A549 (cell line): ENCODE results near the gene UBXN10. TPM values are rescaled to one million over a fixed set of nuclear protein-coding genes. Genes with fewer than 3 reads are reported as not detected.
A peak's percentile ranks its signal among the peaks of the same experiment; 100 is the strongest.

Experiments used
- ATAC-seq, 2 experiments: fragments of 200-7000 bp in 1 of 2; fragments of >200 bp in 1 of 2; cut with Nextera tagmentation in 1 of 2; cut with Tn5 transposase in 1 of 2; 3 replicates each; pipeline versions ENCODE4 v1.8.0 to v1.9.1; 2018 to 2020; ENCODE audit warnings: mild to moderate bottlenecking in 1 of 2, moderate library complexity in 1 of 2
- CTCF ChIA-PET: fragments of 300-600 bp; sonication (Branson Sonifier 250); formaldehyde crosslinking; extraction: SDS; loops from one replicate; lab custom pipeline; 2021; ENCODE audit warnings: antibody characterized with exemption, inconsistent platforms; lab: Yijun Ruan, JAX
- POLR2A ChIA-PET: fragments of 350-600 bp; formaldehyde crosslinking; extraction: SDS; loops from one replicate; lab custom pipeline; 2021; ENCODE audit warnings: antibody characterized with exemption, inconsistent platforms; lab: Yijun Ruan, JAX
- DNase-seq, 2 experiments: peaks; one replicate each; pipeline versions ENCODE4 v3.0.0 to v3.0.0-alpha.2; 2011 to 2016; ENCODE audit warnings: low read depth in 1 of 2, low spot score in 1 of 2
- FAIRE-seq: peaks from 2 replicates; lab custom pipeline; 2011; peaks lifted over from hg19 to GRCh38; lab: Jason Lieb, UNC
- H3K27ac ChIP-seq, 2 experiments: fragments of >200 bp; sonication (Bioruptor Twin); formaldehyde crosslinking; 3 replicates each; pipeline ENCODE4 v1.5.1; 2016 to 2017
- H3K4me1 ChIP-seq: fragments of >200 bp; sonication (Bioruptor Twin); formaldehyde crosslinking; 3 replicates; pipeline ENCODE4 v1.6.1; 2016
- H3K4me2 ChIP-seq: fragments of >200 bp; sonication (Bioruptor Twin); formaldehyde crosslinking; 3 replicates; pipeline ENCODE4 v1.6.1; 2016
- H3K4me3 ChIP-seq: fragments of >200 bp; sonication (Bioruptor Twin); formaldehyde crosslinking; 3 replicates; pipeline ENCODE4 v1.5.1; 2016
- H3K9me3 ChIP-seq: fragments of >200 bp; sonication (Bioruptor Twin); formaldehyde crosslinking; 3 replicates; pipeline ENCODE4 v1.6.1; 2016
- BCL3 ChIP-seq: fragments of >200 bp; sonication (Bioruptor Twin); formaldehyde crosslinking; IDR thresholded peaks from 3 replicates; pipeline ENCODE4 v1.6.1; 2016
- CBX8 ChIP-seq: fragments of 200-600 bp; sonication (generic); IDR thresholded peaks from 2 replicates; pipeline ENCODE4 v1.6.1; 2016
- CEBPB ChIP-seq, 2 experiments: fragments of >200 bp in 1 of 2; sonication (Bioruptor Twin) in 1 of 2; formaldehyde crosslinking in 1 of 2; IDR thresholded peaks; 2 replicates each; pipeline ENCODE4 v1.6.1; 2012 to 2016
- E2F6 ChIP-seq: IDR thresholded peaks from 2 replicates; pipeline ENCODE4 v1.6.1; 2012; ENCODE audit warnings: low read depth, borderline replicate concordance
- EHF ChIP-seq: fragments of 250-450 bp; sonication (Bioruptor Pico); IDR thresholded peaks from 2 replicates; pipeline ENCODE4 v1.5.0; 2020; ENCODE audit warnings: mild to moderate bottlenecking
- EHMT2 ChIP-seq: fragments of 200-600 bp; sonication (generic); IDR thresholded peaks from 2 replicates; pipeline ENCODE4 v1.6.1; 2016; ENCODE audit warnings: antibody characterized with exemption, low read depth, mild to moderate bottlenecking, moderate library complexity
- EP300 ChIP-seq, 2 experiments: fragments of >200 bp; sonication (Bioruptor Twin); formaldehyde crosslinking; IDR thresholded peaks; 2 replicates in 1 of 2; 3 replicates in 1 of 2; pipeline ENCODE4 v1.6.1; 2016 to 2017
- FOSL2 ChIP-seq, 2 experiments: fragments of 450-650 bp in 1 of 2; fragments of >200 bp in 1 of 2; sonication (Bioruptor Twin) in 1 of 2; formaldehyde crosslinking; IDR thresholded peaks; 2 replicates each; pipeline versions ENCODE4 v1.5.0 to v1.6.1; 2016 to 2020; ENCODE audit warnings: mild to moderate bottlenecking in 1 of 2, moderate library complexity in 1 of 2
- HES2 ChIP-seq: fragments of >200 bp; sonication (Bioruptor Twin); formaldehyde crosslinking; IDR thresholded peaks from 2 replicates; pipeline ENCODE4 v1.6.1; 2016
- HOXB5 ChIP-seq: fragments of 250-450 bp; sonication (Bioruptor Pico); IDR thresholded peaks from 2 replicates; pipeline ENCODE4 v1.5.0; 2020; ENCODE audit warnings: mild to moderate bottlenecking, moderate library complexity
- JUNB ChIP-seq: fragments of >200 bp; sonication (Bioruptor Twin); formaldehyde crosslinking; IDR thresholded peaks from 2 replicates; pipeline ENCODE4 v1.6.1; 2016
- MAFK ChIP-seq: fragments of 450-650 bp; IDR thresholded peaks from 2 replicates; pipeline ENCODE4 v1.6.1; 2014; ENCODE audit not compliant: partially characterized antibody
- MYC ChIP-seq: IDR thresholded peaks from 2 replicates; pipeline ENCODE4 v1.6.1; 2012; ENCODE audit warnings: mild to moderate bottlenecking, inconsistent platforms, low read length, improper control_type of control experiment, borderline replicate concordance
- PHF8 ChIP-seq: fragments of 200-600 bp; sonication (generic); IDR thresholded peaks from 2 replicates; pipeline ENCODE4 v1.6.1; 2016; ENCODE audit warnings: low read depth, mild to moderate bottlenecking, antibody characterized with exemption, moderate library complexity, borderline replicate concordance
- POLR2A ChIP-seq: IDR thresholded peaks from 2 replicates; pipeline ENCODE4 v1.6.1; 2012; ENCODE audit warnings: mild to moderate bottlenecking, low read length
- RFX5 ChIP-seq: fragments of 450-650 bp; IDR thresholded peaks from 2 replicates; pipeline ENCODE4 v1.7.1; 2014; ENCODE audit warnings: antibody characterized with exemption, mild to moderate bottlenecking, moderate library complexity
- SREBF2 ChIP-seq: fragments of 450-650 bp; IDR thresholded peaks from 2 replicates; pipeline ENCODE4 v1.6.1; 2014; ENCODE audit warnings: mild to moderate bottlenecking, moderate library complexity
- ZFP36 ChIP-seq: fragments of 450-650 bp; IDR thresholded peaks from 2 replicates; pipeline ENCODE4 v1.6.1; 2014; ENCODE audit warnings: borderline replicate concordance; ENCODE audit not compliant: partially characterized antibody
- ZSCAN20 ChIP-seq: fragments of 250-450 bp; sonication (Bioruptor Pico); IDR thresholded peaks from 2 replicates; pipeline ENCODE4 v1.8.0; 2022; ENCODE audit warnings: mild to moderate bottlenecking, moderate library complexity
- WGBS: methylation state at CpG from one replicate; pipeline ENCODE4 v1.1.6; 2017; ENCODE audit errors: missing lambda C conversion rate; 5-methylcytosine and 5-hydroxymethylcytosine counted together
- polyA plus RNA-seq, 4 experiments: library from polyadenylated mRNA; depleted of rRNA in 3 of 4; stranded (reverse); fragments of >200 nt; fragmentation: RNase III in 1 of 4; extraction: RNeasy Plus Mini Kit Qiagen cat#74134 plus additional on column Dnase treatment in 1 of 4; gene quantifications; 2 replicates in 3 of 4; 3 replicates in 1 of 4; pipeline ENCODE4 v1.2.3, GENCODE V29; 2011 to 2017

UBXN10 gene
- polyA plus RNA-seq, 2 of the 4 experiments (the other 2 are of a cell fraction), result not detected

GRCh38 chr1:20168564-20169491, 17.1 kb upstream of the UBXN10 start:
- whole genome bisulfite sequencing, result 58% methylated on average over 8 of the region's 9 CpGs
- TF ChIP-seq HOXB5 (CRISPR knock-in tag), result no peak
- TF ChIP-seq MAFK, result no peak
- TF ChIP-seq BCL3, result no peak
- no peak for TF ChIP-seq SREBF2
- no peak for TF ChIP-seq CBX8
- no peak for TF ChIP-seq E2F6
- TF ChIP-seq FOSL2 (IDR thresholded peaks at IDR 0.05), result no peak
- TF ChIP-seq FOSL2 (CRISPR knock-in tag; IDR thresholded peaks at IDR 0.05), result no peak
- no peak for TF ChIP-seq EP300 (IDR thresholded peaks at IDR 0.05)
- no peak for TF ChIP-seq POLR2A
- TF ChIP-seq EHMT2, result no peak
- no peak for TF ChIP-seq RFX5
- no peak for TF ChIP-seq MYC
- TF ChIP-seq ZSCAN20 (CRISPR knock-in tag), result no peak
- TF ChIP-seq HES2, result no peak
- no peak for TF ChIP-seq CEBPB (IDR thresholded peaks at IDR 0.05)
- H3K27ac ChIP-seq, result no peak overlapping the region
- H3K4me1 ChIP-seq, result no peaks in the 10 kb centered on the region
- ATAC-seq, result no peak
- no peak overlapping the region for H3K4me3 ChIP-seq
- POLR2A ChIA-PET, result no interaction called here
- DNase-seq, result no peak
- no peaks in the 10 kb centered on the region for H3K9me3 ChIP-seq
- H3K4me2 ChIP-seq, result no peak overlapping the region
- CTCF ChIA-PET, result interaction anchor here (0.7 to 1.7 kb wide), 5 partner anchors 11 to 453 kb away, joined by 3 to 5 read pairs (median 3); no protein-coding TSS in a partner anchor
- FAIRE-seq, result no peak

- ATAC-seq, result no peak
- H3K4me3 ChIP-seq, result no peak overlapping the region
- TF ChIP-seq ZFP36 (peak; percentile 40), PHF8 (no peak)
- TF ChIP-seq, all 56 proteins: peak for 1
- H3K4me2 ChIP-seq, result no peak overlapping the region
- ChIA-PET POLR2A (no interaction called here), CTCF (interaction anchor here (0.9 to 1.3 kb wide), 2 partner anchors 10 to 25 kb away, joined by 3 read pairs; no protein-coding TSS in a partner anchor)
- no peaks in the 10 kb centered on the region for H3K9me3 ChIP-seq
- no peak overlapping the region for H3K27ac ChIP-seq
- no peaks in the 10 kb centered on the region for H3K4me1 ChIP-seq
- DNase-seq (no peak), FAIRE-seq (no peak)
- WGBS, result 69% methylated on average over 5 of the region's 5 CpGs
Measured at GRCh38 chr1:20169932-20170331, 16.0 kb upstream of the UBXN10 start.

- CTCF ChIA-PET, result interaction anchor here (0.7 to 0.9 kb wide), 2 partner anchors 23 to 117 kb away, joined by 3 read pairs; no protein-coding TSS in a partner anchor
- POLR2A ChIA-PET, result no interaction called here
- 85% methylated on average over 10 of the region's 12 CpGs for WGBS
- no peaks in the 10 kb centered on the region for H3K4me1 ChIP-seq
- FAIRE-seq (no peak), DNase-seq (no peak), ATAC-seq (no peak)
- H3K27ac ChIP-seq, result no peak overlapping the region
- no peak overlapping the region for H3K4me3 ChIP-seq
- TF ChIP-seq JUNB, result no peak
- no peak for TF ChIP-seq EHMT2
- TF ChIP-seq FOSL2 (IDR thresholded peaks at IDR 0.05), result no peak
- TF ChIP-seq FOSL2 (CRISPR knock-in tag; IDR thresholded peaks at IDR 0.05), result no peak
- TF ChIP-seq EHF (CRISPR knock-in tag), result no peak
- TF ChIP-seq RFX5, result no peak
- H3K4me2 ChIP-seq, result no peak overlapping the region
- no peaks in the 10 kb centered on the region for H3K9me3 ChIP-seq
Measured at GRCh38 chr1:20172033-20172590, 13.8 kb upstream of the UBXN10 start.
